K562 (cell line): ENCODE results near the gene PNKD. TPM values are rescaled to one million over a fixed set of nuclear protein-coding genes. Genes with fewer than 3 reads are reported as not detected.

Experiments used
- ARID4B ChIP-seq: sonication (generic); formaldehyde crosslinking; IDR thresholded peaks from 2 replicates; pipeline ENCODE4 v1.8.0; 2022; ENCODE audit warnings: mild to moderate bottlenecking, missing genetic modification reagents
- CCAR2 ChIP-seq: fragments of 200-400 bp; formaldehyde crosslinking; IDR thresholded peaks from 2 replicates; pipeline ENCODE4 v1.6.1; 2017; ENCODE audit warnings: mild to moderate bottlenecking, low read depth, low read length
- DDX20 ChIP-seq: fragments of 450-650 bp; IDR thresholded peaks from 2 replicates; pipeline ENCODE4 v1.6.1; 2016; ENCODE audit warnings: missing genetic modification characterization, low read depth, mild to moderate bottlenecking, missing compliant biosample characterization, moderate library complexity
- FOSL1 ChIP-seq: fragments of 200-800 bp; sonication (Bioruptor generic); conservative IDR thresholded peaks from 2 replicates; pipeline ENCODE4 v1.6.1; 2016; ENCODE audit warnings: missing genetic modification characterization, missing compliant biosample characterization
- JUN ChIP-seq, 2 experiments: sonication (generic) in 1 of 2; formaldehyde crosslinking in 1 of 2; IDR thresholded peaks; 2 replicates each; pipeline versions ENCODE4 v1.6.1 to v1.8.0; 2012 to 2022; ENCODE audit warnings: borderline replicate concordance in 2 of 2, mild to moderate bottlenecking in 2 of 2, improper control_type of control experiment in 1 of 2, low read depth in 1 of 2, low read length in 1 of 2, missing genetic modification reagents in 1 of 2
- KLF6 ChIP-seq: fragments of 250-450 bp; sonication (Bioruptor Pico); IDR thresholded peaks from 2 replicates; pipeline ENCODE4 v1.4.0; 2020; ENCODE audit warnings: mild to moderate bottlenecking, moderate library complexity, borderline replicate concordance
- MXI1 ChIP-seq: IDR thresholded peaks from 2 replicates; pipeline ENCODE4 v1.6.1; 2011; ENCODE audit warnings: low read depth, mild to moderate bottlenecking, improper control_type of control experiment, low read length
- PTTG1 ChIP-seq: fragments of 450-650 bp; IDR thresholded peaks from 2 replicates; pipeline ENCODE4 v1.6.1; 2016; ENCODE audit warnings: low read depth, mild to moderate bottlenecking, missing genetic modification characterization, missing compliant biosample characterization
- SMARCC2 ChIP-seq: fragments of 450-650 bp; IDR thresholded peaks from 2 replicates; pipeline ENCODE4 v1.6.1; 2017; ENCODE audit warnings: antibody characterized with exemption, moderate library complexity, mild to moderate bottlenecking, low read depth
- TSC22D4 ChIP-seq: fragments of 450-650 bp; IDR thresholded peaks from 2 replicates; pipeline ENCODE4 v1.6.1; 2016; ENCODE audit warnings: missing genetic modification characterization, missing biosample characterization, control low read depth
- UBTF ChIP-seq, 2 experiments: IDR thresholded peaks; 2 replicates each; pipeline ENCODE4 v1.6.1; 2012; ENCODE audit warnings: improper control_type of control experiment in 2 of 2, low read depth in 2 of 2, low read length in 2 of 2, borderline replicate concordance in 1 of 2
- USF1 ChIP-seq: sonication (generic); formaldehyde crosslinking; IDR thresholded peaks from 2 replicates; pipeline ENCODE4 v1.9.0; 2022; ENCODE audit warnings: mild to moderate bottlenecking, missing genetic modification reagents
- WHSC1 ChIP-seq: IDR thresholded peaks from one replicate; pipeline ENCODE4 v1.6.1; 2012; ENCODE audit warnings: low read length, control low read depth, inconsistent platforms
- ZNF282 ChIP-seq: sonication (generic); formaldehyde crosslinking; IDR thresholded peaks from 2 replicates; pipeline ENCODE4 v1.8.1; 2023; ENCODE audit warnings: missing genetic modification reagents
- ZNF592 ChIP-seq: fragments of 450-650 bp; IDR thresholded peaks from 2 replicates; pipeline ENCODE4 v1.6.1; 2017; ENCODE audit warnings: antibody characterized with exemption, mild to moderate bottlenecking
- polyA plus RNA-seq, 8 experiments: library from polyadenylated mRNA; depleted of rRNA in 4 of 8; stranded (reverse) in 5 of 8; unstranded in 3 of 8; fragments of >200 nt; fragmentation: Nextera tagmentation in 2 of 8; fragmentation: Illumina TruSeq in 1 of 8; extraction: Ambion mirVana in 2 of 8; extraction: Trizol in 1 of 8; gene quantifications; 2 replicates each; pipeline versions ENCODE4 v1.2.1 to v1.2.3, GENCODE V29; 2011 to 2014; ENCODE audit warnings: inconsistent platforms in 1 of 8, missing spikeins in 1 of 8
- total RNA-seq, 7 experiments: library from RNA; depleted of rRNA in 6 of 7; stranded (reverse); fragments of >200 nt in 6 of 7; fragmentation: Illumina TruSeq in 2 of 7; extraction: Trizol in 2 of 7; gene quantifications; 2 replicates each; pipeline versions ENCODE4 v1.2.1 to v1.2.3, GENCODE V29; 2011 to 2021; ENCODE audit warnings: low replicate concordance in 1 of 7

PNKD gene
- total and polyA plus RNA-seq, 9 of the 15 experiments (the other 6 are each of a cell fraction or from before 2014, with no cell fraction given), result 26.0 to 105 (median 60.1) TPM

- no peak for TF ChIP-seq USF1 (CRISPR knock-in tag)
- no peak for TF ChIP-seq ZNF282
- peak; percentile 57 for TF ChIP-seq FOSL1
- TF ChIP-seq DDX20 (tag), result no peak
- TF ChIP-seq PTTG1 (tag), result no peak
- TF ChIP-seq SMARCC2, result no peak
- no peak for TF ChIP-seq UBTF (IDR thresholded peaks at IDR 0.05; ENCODE audit: borderline replicate concordance in 1 of 2, low read depth in 2 of 2, low read length in 2 of 2)
- no peak for TF ChIP-seq MXI1
- TF ChIP-seq ZNF592, result peak; percentile 76
- TF ChIP-seq WHSC1, result no peak
- no peak for TF ChIP-seq JUN (IDR thresholded peaks at IDR 0.05; ENCODE audit: borderline replicate concordance, low read depth, low read length)
- no peak for TF ChIP-seq JUN (CRISPR knock-in tag; IDR thresholded peaks at IDR 0.05; ENCODE audit: borderline replicate concordance)
- no peak for TF ChIP-seq CCAR2
- TF ChIP-seq ARID4B (CRISPR knock-in tag), result no peak
- no peak for TF ChIP-seq KLF6
- no peak for TF ChIP-seq TSC22D4 (tag)
These were observed 13.9 kb downstream of the PNKD start (continued) for GRCh38 chr2:218284106-218284811.
